Esophagus muscularis mucosa (tissue), 4 donors: ENCODE data around the gene SEL1L. TPM values are rescaled to one million over a fixed set of nuclear protein-coding genes. Genes with fewer than 3 reads are reported as not detected.
"Not testable (repeated sequence)": the region's sequence is repeated elsewhere in the genome, so short reads cannot be mapped to it uniquely, and the experiment has no call there.

Experiments used
- DNase-seq: peaks from one replicate; pipeline ENCODE4 v3.0.0-alpha.2; 2017; ENCODE audit errors: extremely low spot score
- H3K27ac ChIP-seq, 4 donors: fragments of 200-600 bp; sonication (generic); replicated peaks in 1 of 4; 1 replicate in 3 of 4; 2 replicates in 1 of 4; pipeline ENCODE4 v1.5.1; 2016 to 2019; ENCODE audit warnings: mild to moderate bottlenecking in 1 of 4
- H3K27me3 ChIP-seq, 4 donors: fragments of 200-600 bp; sonication (generic); one replicate each; pipeline versions ENCODE4 v1.5.1 to v1.6.0; 2016 to 2019
- H3K36me3 ChIP-seq, 4 donors: fragments of 200-600 bp; sonication (generic); one replicate each; pipeline ENCODE4 v1.5.1; 2016 to 2019
- H3K4me1 ChIP-seq, 4 donors: fragments of 200-600 bp; sonication (generic); one replicate each; pipeline ENCODE4 v1.5.1; 2016 to 2019
- H3K4me3 ChIP-seq, 4 donors: fragments of 200-600 bp; sonication (generic); 1 replicate in 2 of 4; 2 replicates in 2 of 4; pipeline ENCODE4 v1.5.1; 2016 to 2019; ENCODE audit warnings: mild to moderate bottlenecking in 4 of 4, moderate library complexity in 1 of 4
- H3K9me3 ChIP-seq, 4 donors: fragments of 200-600 bp; sonication (generic); 1 replicate in 3 of 4; 2 replicates in 1 of 4; pipeline ENCODE4 v1.5.1; 2016 to 2019
- EP300 ChIP-seq: sonication (generic); formaldehyde crosslinking; IDR thresholded peaks from one replicate; pipeline ENCODE4 v1.6.1; 2017; ENCODE audit warnings: antibody characterized with exemption
- POLR2A ChIP-seq: fragments of 450-650 bp; IDR thresholded peaks from one replicate; pipeline ENCODE4 v1.6.1; 2017; ENCODE audit warnings: antibody characterized with exemption, moderate library complexity, mild to moderate bottlenecking, low read depth
- POLR2AphosphoS5 ChIP-seq, 2 donors: sonication (generic); formaldehyde crosslinking; IDR thresholded peaks; one replicate each; pipeline ENCODE4 v1.6.1; 2017; ENCODE audit warnings: antibody characterized with exemption in 2 of 2
- WGBS: methylation state at CpG from one replicate; pipeline ENCODE4 v1.1.5; 2018; 5-methylcytosine and 5-hydroxymethylcytosine counted together
- intact Hi-C: fragments of 100-400 bp; cut with DNase I; formaldehyde crosslinking; loops from one replicate; pipeline ENCODE4 v1.15.1; 2023
- total RNA-seq, 4 donors: library from RNA; depleted of rRNA; stranded (reverse); fragments of >200 nt; gene quantifications; one replicate each; pipeline versions ENCODE4 v1.1.0 to v1.2.1, GENCODE V29; 2016
- TF ChIP-seq, protein P1 (sequence below), 3 experiments: fragments of 200-600 bp in 2 of 3; fragments of 450-650 bp in 1 of 3; sonication (generic) in 2 of 3; IDR thresholded peaks; one replicate each; pipeline ENCODE4 v1.5.1; 2017 to 2019; ENCODE audit warnings: antibody characterized with exemption in 3 of 3, mild to moderate bottlenecking in 2 of 3, moderate library complexity in 1 of 3

SEL1L gene
- total RNA-seq, 4 donors from 2014 or later = 54.2 to 64.2 (median 55.6) TPM

DNA sequence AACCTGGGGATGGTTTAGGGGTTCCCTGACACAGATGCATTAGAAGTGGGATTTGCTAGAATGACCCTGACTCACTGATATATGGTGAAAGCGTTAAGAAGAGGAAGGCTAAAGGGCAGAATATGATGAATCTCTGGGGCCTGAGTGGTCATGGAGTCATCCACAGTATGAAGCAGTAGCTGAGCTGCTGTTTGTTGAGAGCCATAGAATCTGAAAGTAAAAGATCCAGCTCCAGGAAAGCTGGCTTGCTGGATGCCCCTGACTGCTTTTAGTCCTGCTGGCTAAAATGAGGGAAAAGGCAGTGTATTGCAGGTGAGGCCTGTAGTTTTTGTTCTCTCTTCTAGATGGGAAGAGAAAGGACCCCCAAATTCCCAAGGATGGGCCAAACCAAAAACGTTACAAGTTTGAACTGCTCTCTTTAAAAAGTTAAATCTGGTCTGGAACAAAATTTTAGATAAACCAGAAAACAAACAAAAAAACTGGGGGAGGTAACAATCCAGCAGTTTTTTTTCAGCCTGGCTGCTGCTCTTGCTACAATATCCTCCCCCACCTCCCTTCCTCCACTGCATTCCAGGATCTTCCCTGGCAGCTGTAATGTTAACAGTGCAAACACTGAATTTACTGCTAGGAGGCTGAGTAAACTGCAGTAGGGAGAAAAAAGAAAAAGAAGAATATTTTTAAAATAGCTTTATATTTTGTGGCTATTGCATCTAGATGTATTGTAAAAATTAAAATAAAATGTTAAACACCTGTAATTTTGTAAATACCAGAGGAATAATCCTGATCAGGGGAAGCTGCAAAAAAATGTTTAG lies 16.5 kb downstream of the SEL1L start:
- Histone ChIP-seq H3K4me3 (no peak overlapping the region), H3K36me3 (peaks cover 6 to 44% (median 24%) of the 10 kb centered on the region in 4 donors), H3K4me1 (peaks cover 40 to 59% (median 51%) of the 10 kb centered on the region in 4 donors), H3K27ac (peak overlapping the region; percentile 76 to 81 (median 79)), H3K27me3 (no peaks in the 10 kb centered on the region), H3K9me3 (no peaks in the 10 kb centered on the region)
- intact Hi-C loops = no loop called here
- DNase-seq = no peak
- TF ChIP-seq, protein P1, sequence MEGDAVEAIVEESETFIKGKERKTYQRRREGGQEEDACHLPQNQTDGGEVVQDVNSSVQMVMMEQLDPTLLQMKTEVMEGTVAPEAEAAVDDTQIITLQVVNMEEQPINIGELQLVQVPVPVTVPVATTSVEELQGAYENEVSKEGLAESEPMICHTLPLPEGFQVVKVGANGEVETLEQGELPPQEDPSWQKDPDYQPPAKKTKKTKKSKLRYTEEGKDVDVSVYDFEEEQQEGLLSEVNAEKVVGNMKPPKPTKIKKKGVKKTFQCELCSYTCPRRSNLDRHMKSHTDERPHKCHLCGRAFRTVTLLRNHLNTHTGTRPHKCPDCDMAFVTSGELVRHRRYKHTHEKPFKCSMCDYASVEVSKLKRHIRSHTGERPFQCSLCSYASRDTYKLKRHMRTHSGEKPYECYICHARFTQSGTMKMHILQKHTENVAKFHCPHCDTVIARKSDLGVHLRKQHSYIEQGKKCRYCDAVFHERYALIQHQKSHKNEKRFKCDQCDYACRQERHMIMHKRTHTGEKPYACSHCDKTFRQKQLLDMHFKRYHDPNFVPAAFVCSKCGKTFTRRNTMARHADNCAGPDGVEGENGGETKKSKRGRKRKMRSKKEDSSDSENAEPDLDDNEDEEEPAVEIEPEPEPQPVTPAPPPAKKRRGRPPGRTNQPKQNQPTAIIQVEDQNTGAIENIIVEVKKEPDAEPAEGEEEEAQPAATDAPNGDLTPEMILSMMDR (IDR thresholded peaks at IDR 0.05) = no peak
- peak in 1 of 2 donors; percentile 47 for TF ChIP-seq POLR2AphosphoS5 (IDR thresholded peaks at IDR 0.05)
- WGBS = 11% methylated on average over 2 of the region's 2 CpGs

GRCh38 chr14:81515927-81516326 lies 17.7 kb downstream of the SEL1L start:
- intact Hi-C loops, H3K4me3 ChIP-seq, H3K27me3 ChIP-seq, H3K9me3 ChIP-seq, DNase-seq: not testable (repeated sequence)
- Histone ChIP-seq H3K36me3 (peaks cover 0 to 42% (median 24%) of the 10 kb centered on the region in 4 donors), H3K4me1 (peaks cover 49 to 72% (median 62%) of the 10 kb centered on the region in 4 donors), H3K27ac (peak overlapping the region in 1 of 4 donors; percentile 81)
- 77% methylated on average over 6 of the region's 8 CpGs for WGBS

DNA sequence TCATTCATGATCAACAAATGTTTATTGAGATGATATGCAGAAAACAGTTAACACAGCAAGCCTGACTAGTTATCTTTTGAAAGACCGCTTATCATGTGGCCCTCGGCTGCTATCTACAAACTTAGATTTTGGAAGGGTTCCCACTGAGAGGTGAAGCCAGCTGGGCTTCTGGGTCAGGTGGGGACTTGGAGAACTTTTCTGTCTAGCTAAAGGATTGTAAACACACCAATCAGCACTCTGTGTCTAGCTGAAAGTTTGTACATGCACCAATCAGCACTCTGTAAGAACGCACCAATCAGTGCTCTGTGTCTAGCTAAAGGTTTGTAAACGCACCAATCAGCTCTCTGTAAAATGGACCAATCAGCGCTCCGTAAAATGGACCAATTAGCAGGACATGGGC lies 20.8 kb downstream of the SEL1L start:
- peaks cover 0 to 46% (median 26%) of the 10 kb centered on the region in 4 donors for H3K36me3 ChIP-seq
- WGBS = 90% methylated on average over 6 of the region's 6 CpGs
- DNase-seq, intact Hi-C loops, H3K9me3 ChIP-seq, H3K27ac ChIP-seq, H3K27me3 ChIP-seq, H3K4me3 ChIP-seq: not testable (repeated sequence)
- H3K4me1 ChIP-seq = peaks cover 45 to 69% (median 59%) of the 10 kb centered on the region in 4 donors

DNA sequence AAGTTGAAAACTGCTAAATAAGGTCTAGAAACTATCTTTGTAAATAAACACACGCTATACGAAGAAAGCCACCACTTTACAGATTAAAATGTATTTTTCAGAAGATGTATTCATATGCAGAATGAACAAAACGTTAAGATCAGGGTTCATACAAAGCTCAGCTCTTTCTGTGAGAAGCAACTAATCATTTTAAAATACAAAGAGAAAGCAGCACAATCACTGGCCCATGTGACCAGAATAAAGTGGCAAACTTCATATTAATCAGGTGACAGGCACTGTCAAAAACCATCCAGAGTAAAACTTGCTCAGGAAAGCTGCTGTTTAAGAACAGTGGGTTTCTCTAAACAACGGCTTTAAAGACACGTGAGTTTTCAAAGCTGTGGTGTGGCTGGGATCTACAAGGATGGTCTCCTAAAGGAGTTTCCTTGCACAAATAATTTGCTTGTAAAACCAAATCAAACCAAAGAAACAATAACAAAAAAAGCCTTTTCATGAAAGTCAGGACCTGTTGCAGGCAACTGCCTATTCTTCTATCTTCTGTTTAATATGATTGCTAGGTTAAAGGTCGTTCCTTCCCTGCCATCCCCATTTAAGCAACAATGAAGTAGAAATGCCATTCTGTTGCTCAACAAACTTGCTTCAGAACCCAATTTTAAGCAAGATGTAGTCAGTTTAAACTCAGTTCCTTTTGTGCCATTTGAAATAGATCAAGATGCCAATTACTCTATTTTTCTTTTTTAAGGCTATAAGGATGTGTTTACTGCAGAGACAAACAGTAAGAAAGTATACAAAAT lies 22.3 kb downstream of the SEL1L start:
- Histone ChIP-seq H3K9me3 (no peaks in the 10 kb centered on the region), H3K4me1 (peaks cover 32 to 54% (median 44%) of the 10 kb centered on the region in 4 donors), H3K36me3 (peaks cover 0 to 49% (median 24%) of the 10 kb centered on the region in 4 donors), H3K4me3 (no peak overlapping the region), H3K27ac (no peak overlapping the region), H3K27me3 (no peaks in the 10 kb centered on the region)
- intact Hi-C loops = no loop called here
- DNase-seq = no peak
- WGBS = 69% methylated on average over 6 of the region's 6 CpGs
- no peak for TF ChIP-seq POLR2A
- no peak for TF ChIP-seq POLR2AphosphoS5 (IDR thresholded peaks at IDR 0.05)
- TF ChIP-seq, protein P1 (IDR thresholded peaks at IDR 0.05) = no peak
- no peak for TF ChIP-seq EP300

- Histone ChIP-seq H3K4me3 (no peak overlapping the region), H3K4me1 (peaks cover 32 to 44% (median 38%) of the 10 kb centered on the region in 4 donors), H3K9me3 (no peaks in the 10 kb centered on the region), H3K27me3 (no peaks in the 10 kb centered on the region), H3K27ac (peak overlapping the region in 1 of 4 donors; percentile 12), H3K36me3 (peaks cover 0 to 55% (median 30%) of the 10 kb centered on the region in 4 donors)
- intact Hi-C loops = no loop called here
- no peak for DNase-seq
- no peak for TF ChIP-seq POLR2A
- TF ChIP-seq, protein P1 (IDR thresholded peaks at IDR 0.05) = no peak
- TF ChIP-seq EP300 = no peak
- no peak for TF ChIP-seq POLR2AphosphoS5 (IDR thresholded peaks at IDR 0.05)
- 55% methylated on average over 6 of the region's 6 CpGs for WGBS
These were observed 23.7 kb downstream of the SEL1L start for GRCh38 chr14:81509838-81510452.
